HG03095 (cell line): ENCODE measurements around the gene FMN2.
"Not testable (repeated sequence)": the region's sequence is repeated elsewhere in the genome, so short reads cannot be mapped to it uniquely, and the experiment has no call there.

Experiments used
- ATAC-seq: cut with Tn5 transposase; IDR thresholded peaks from one replicate; pipeline ENCODE4 v1.9.1; 2021; ENCODE audit warnings: moderate library complexity; ENCODE audit not compliant: unreplicated experiment

Gene FMN2

DNA sequence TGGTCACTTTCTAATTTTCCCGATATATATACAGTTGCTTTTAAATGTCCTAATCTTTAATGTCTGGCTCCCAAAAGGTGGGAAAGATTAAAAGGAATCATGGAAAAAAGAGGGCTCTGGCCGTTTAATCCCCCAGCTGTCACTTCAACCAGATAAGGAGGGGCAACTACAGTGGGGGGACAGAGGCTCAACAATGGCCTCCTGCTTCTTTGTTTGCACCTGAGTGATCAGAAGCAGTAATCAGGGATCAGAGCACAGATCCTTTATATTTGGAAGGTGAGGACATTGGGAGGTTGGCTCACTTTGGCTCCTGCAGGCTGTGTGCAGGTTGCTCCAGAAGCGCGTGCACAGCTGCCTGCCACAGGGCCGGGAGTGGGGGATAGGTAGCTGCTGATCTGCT lies 212.8 kb downstream of the FMN2 start:
- ATAC-seq: no peak

DNA sequence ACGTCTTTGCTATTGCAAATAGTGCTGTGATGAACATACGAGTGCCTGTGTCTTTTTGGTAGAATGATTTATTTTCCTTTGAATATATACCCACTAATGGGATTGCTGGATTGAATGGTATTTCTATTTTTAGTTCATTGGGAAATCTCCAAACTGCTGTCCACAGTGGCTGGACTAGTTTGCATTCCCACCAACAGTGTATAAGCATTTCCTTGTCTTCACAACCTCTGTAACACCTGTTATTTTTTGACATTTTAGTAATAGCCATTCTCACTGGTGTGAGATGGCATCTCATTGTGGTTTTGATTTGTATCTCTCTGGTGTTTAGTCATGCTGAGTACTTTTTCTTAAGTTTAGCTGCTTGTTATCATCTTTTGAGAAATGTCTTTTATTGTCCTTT lies 215.0 kb downstream of the FMN2 start:
- no peak for ATAC-seq

DNA sequence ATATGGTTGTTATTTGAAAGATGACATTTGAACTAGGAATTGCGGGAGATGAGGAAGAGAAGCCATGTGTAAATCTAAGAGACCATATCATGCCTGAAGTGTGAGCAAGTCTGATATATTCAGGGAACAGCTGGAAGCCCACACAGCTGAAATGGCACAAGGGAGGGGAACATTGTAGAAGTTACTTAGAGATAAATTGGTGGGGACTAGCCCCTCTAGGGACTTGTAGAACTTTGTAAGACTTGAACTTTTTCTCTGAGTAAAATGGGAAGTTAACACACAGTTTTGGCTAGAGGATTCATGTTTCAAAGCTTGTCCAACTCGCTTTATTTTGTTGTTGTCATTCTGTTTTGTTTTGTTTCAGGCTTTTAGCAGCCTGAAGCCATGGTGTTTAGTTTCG lies 216.4 kb downstream of the FMN2 start:
- no peak for ATAC-seq

DNA sequence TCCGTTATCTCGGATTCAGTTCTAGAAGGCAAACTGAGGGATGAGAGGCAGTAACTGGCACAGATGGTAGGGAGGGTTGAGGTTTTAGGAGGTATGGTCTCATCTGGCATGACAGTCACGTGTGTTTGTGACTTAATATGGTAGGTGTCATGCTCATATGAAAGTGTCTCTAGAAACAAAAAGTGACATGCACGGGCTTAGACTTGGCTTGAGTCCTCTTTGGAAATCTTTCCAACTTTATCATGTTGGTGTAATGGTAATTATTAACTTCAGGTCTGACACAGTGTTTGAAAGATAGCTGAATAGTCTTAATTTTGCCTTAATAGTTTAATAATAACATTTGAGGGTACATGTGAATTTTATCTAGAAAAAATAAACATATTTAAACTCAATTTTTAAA lies 218.1 kb downstream of the FMN2 start:
- ATAC-seq: no peak

DNA sequence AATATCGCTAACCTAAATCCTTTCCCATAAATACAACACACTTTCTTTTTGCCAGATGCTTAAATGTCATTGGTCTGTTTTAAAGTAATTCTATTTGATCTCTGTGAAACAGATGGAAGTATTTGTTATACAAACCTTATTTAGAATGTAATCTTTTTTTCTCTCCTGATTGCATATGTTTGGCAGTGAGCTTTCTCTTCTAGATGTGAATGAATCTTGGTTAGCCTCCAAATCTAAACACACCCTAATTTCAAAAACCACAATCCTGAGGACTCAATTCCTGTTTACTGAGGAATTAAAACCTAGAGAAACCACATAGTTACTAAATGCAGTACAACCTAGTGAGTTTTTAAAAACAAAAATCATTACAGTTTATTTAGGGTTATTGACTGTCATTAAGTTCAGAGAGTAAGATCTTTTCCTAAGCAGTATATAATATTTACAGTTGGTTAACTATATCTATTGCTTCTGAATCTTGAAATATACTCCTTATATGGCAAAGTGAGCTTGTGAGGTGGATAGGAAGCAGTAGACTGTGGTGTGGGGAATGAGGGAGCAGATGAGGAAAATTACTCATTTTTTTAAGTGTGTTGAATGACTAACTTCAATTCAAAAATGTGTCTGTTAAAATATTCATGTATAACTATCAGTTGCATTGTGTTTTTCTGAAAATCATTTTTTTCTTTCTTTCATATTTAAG lies 218.7 kb downstream of the FMN2 start:
- ATAC-seq: no peak

DNA sequence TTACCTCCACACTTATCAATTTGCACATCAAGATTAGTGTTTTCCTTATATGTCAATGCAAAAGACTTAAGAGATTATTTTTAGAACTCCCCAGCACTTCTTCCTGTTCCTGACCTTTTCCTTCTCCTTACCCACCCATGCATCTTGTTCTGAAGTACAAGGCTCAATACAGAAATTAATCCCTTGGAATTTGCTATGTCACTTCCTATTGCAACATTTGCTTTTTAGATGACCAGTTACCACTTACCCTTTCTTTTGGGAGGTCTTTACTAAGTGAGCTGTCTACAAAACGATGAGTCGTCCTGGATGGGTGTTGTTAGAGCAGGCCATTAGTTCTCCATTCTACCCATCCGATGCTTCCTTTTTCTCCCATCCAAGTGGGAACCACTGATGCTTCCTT lies 221.2 kb downstream of the FMN2 start:
- no peak for ATAC-seq

DNA sequence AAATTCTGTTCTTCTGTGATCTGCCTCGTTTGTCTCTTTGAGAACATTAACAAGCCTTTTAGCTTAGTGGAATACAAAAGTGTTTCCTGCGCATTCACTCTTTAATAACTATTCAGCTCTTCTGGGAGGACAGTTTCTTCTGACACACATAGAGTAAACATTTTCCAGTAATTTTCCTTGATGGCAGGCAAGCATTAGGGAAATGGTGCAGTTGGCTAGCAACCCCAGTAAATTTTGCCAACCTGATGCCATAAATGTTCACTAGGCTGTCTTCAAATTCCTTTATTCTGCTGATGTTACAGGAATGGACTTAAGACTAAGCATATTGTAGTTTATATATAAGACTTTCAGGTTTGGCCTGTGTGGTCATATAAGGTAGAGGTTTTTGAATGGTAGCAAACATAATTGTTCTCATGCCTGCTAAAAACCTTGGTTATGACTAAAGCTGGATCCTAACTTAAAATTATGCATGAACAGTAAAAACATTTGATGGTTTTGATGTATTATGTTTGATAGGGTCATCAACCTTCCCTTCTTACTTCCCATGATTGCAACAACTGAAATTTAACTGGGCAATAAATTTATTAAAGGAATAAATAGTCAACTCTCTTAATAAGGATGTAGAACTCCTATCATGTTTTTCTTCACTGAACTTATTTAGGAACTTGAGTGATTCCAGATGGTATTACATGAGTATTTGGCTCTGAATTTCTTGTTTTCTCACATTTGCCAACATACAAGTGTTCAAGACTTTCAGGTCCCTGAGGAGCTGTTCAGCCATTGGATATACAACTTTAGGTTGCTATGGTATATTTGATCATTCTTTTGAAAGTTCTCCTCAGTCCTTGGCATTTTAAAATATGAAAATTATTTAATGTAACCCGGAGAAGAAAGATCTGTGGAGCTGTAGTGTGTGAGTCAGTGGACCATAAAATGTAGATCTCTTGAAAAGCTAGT lies 223.4 kb downstream of the FMN2 start:
- no peak for ATAC-seq

DNA sequence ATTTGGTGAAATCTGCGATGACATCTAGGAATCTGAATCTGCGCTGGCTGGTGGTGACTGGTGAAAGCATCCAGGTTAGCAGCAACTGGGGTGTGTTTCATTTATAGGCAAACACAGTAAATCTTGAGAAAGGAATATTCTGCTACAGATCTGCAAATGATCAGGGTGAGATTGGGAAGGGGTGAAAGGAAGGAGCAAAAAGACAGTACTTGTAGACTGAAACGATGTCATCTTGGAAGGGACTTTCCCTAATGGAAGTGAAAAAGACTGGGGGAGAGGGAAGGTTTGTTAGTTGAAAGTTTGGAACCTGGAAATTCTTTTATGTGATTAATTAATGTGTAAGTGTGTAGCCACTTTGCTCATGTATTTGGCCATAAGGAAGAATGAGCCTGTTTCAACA lies 228.3 kb downstream of the FMN2 start:
- ATAC-seq: no peak

DNA sequence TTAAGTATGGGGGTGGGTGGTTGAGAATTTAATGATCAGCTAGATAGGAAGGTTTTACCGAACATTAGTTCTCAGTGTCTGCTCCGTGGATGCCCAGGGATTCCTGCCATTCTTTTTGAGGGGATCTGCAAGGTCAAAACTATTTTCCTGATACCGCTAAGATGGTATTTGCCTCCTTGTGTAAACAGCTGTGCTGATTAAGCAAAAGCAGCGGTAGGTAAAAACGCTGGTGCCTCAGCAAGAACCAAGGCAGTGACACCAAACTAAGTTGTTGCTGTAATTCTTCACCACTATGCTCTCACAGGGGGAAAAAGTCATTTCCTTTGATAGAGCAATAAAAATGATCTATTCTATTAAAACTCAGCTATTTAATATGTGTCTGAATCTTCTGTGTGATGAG lies 229.0 kb downstream of the FMN2 start:
- ATAC-seq: no peak

DNA sequence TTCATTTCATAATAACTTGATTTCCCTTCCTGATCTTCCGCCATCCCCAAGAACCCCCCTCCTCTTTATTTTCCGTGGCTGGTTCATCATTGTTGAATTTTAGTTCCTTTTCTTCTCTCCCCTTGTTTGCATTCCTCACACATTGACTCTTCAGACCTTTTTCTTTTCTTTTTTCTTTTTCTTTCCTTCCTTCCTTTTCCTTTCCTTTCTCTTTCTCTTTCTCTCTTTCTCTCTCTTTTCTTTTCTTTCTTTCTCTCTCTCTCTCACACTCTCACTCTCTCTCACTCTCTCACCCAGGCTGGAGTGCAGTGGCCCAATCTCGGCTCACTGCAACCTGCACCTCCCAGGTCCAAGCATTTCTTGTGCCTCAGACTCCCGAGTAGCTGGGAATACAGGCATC lies 231.3 kb downstream of the FMN2 start:
- ATAC-seq: no peak

DNA sequence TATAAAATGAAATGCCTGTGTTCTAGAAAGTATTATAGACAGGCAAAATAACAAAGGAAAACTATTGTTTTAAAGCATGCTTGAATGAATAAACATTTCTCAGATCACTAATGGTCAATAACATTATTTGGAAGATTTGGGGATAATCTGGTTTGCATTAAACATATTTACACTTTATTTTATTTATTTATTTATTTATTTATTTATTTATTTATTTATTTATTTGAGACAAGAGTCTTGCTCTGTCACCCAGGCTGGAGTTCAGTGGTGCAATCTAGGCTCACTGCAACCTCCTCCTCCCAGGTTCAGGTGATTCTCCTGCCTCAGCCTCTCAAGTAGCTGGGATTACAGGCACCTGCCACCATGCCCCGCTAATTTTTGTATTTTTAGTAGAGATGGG lies 236.7 kb downstream of the FMN2 start:
- not testable (repeated sequence) for ATAC-seq

DNA sequence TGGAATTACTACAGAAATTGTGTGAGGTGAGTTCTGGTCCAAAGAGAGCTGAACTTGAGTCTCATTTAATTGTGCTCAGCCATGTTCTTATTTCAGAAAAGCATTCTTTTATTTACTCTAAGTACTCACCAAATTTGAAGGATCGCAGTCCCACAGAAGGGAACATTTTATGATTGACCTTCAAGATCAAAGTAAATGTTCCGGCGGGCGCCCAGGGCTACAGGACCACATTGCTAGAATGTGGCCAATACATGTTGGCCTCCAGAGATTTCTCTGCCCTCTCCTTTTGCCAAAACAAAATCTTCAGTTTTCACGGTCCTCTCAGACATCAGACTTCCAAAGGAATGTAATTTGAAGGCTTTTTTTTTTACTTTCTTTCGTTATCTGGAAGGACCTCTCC lies 237.8 kb downstream of the FMN2 start:
- no peak for ATAC-seq

DNA sequence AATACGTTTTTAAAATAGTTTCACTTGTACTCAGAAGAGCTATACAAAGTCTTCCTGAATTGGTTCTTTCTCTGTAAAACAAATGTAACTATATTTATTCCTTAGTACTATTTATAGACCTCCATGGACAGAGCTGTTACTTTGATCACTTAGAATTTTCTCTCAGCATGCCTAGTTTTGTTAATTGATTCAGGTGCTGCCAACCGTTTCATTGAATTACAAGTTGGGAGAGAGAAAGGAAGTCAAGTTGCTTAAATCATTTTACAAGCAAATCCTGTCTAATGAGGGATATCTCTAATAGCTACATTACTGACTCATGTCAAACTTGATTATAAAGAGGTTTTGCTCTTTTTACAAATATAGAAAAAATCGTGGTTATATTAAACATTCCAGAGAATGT lies 241.0 kb downstream of the FMN2 start:
- ATAC-seq: no peak

DNA sequence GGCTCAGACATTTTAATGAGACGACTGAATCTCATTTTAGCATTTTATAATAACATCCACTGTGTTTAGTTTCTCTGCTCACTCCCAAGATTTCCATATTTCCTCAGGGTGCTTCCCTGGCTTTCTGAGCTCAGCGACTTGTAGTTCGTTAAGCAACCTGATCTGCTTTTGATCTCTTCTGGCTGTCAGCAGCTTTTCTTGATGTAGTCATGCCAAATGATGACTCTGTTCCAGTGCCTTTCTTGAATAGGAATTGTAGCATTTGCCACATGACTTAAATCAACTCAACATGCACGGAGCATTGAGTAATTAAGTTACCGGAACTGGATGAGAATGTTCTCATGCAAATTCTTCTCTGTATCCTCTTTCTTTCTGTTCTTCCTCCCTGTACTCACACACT lies 246.1 kb downstream of the FMN2 start:
- no peak for ATAC-seq

DNA sequence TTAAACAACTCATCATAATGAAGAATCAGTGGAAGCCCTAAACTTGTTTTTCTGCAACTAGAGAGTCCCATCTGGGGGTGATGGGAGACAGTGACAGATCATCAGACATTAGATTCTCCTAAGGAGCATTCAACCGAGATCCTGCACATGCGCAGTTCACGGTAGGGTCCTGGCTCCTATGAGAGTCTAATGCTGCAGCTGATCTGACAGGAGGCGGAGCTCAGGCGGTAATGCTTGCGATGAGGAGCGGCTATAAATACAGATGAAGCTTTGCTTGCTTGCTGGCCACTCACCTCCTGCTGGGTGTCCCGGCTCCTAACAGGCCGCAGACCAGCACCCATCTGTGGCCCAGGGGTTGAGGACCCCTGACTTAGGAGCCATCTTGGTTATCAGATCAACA lies 247.2 kb downstream of the FMN2 start:
- ATAC-seq: no peak

DNA sequence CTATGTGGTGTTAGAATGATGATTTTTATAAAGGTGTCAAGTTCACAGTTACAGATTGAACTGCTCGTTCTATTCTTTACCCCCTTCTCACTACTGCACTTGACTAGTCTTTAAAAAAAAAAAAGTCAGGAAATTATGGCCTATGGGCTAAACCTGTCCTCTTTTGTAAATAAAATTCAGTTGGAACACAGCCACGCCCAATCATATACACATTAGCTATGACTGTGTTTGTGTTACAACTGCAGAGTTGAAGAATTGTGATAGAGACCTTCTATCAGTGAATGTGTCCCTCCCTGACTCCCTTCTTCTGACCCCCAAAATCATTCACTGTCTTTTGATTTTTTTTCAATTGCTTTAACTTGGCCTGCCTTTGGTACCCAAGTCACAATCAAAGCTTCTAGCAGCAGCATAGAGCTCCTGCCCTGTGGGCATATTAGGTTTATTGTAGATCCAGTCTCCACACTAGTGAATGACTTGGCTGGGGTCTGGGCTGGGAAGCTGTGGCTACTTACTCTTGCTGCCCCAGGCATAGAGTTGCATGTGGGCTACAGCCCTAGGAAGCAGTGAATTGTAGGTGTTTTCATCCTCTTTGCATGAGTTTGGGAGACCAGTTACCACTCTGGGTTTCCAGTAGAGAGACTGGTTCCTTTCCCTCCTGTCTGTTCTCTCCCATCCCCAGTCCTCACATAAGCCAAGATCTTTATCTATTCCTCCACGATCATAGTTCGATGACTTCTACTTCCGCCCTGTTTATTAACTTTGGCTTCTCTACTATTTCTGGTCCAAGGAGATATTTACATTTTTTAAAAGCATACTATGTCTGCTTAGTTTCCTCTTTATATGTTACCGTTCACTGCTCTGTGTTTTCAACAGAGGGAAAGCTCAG lies 249.9 kb downstream of the FMN2 start:
- ATAC-seq: no peak

DNA sequence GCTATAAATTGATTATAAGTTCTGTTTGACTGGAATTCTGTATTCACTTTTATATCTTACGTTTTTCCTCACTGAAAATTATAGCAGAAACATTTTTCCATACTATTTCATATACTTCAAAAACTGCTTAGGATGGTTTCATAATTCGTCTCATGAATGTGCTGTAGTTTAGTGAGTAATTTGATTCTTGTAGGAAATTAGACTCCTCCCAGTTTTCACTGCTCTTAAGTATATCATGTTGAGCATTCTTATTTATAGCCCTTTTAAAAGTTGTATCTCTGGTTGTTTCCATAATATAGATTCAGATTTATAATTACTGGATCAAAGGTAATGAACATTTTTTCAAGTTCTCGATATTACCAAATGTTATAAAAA lies 250.6 kb downstream of the FMN2 start:
- no peak for ATAC-seq

DNA sequence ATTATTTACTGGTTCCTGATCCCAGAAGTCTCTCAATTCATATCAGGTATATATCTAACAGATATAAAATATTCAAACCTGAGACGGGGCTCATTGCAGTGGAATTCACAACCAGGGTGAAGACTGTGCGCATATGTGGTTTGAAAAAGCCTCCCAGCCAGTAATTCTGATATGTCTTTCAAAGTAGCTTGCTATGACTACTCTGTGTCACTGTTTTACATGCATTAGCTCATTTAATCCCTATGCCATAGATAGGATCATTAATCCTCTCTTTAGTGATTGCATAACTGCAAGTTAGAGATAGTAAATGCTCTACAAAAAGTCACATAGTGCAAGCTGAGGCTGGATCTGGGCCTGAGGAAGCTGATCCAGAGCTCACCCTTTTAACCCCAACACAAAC lies 251.4 kb downstream of the FMN2 start:
- no peak for ATAC-seq

DNA sequence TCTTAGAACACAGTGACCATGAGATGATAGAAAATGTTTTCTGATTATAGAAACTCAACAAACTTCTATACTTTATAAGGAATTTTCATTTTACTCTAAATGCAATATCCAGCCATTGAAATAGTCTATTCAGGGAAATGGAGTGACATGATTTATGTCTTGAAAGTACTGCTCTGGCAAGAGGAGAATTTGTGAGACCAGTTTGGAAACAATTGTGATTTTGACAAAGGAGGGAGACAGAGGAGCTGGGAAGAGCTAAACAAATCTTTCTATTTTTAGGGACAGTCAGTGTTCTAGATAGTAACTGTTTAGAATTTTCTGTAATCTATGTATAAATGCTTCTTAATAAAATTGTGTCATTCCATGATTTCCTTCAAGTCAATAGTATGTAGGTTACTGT lies 252.3 kb downstream of the FMN2 start:
- no peak for ATAC-seq

DNA sequence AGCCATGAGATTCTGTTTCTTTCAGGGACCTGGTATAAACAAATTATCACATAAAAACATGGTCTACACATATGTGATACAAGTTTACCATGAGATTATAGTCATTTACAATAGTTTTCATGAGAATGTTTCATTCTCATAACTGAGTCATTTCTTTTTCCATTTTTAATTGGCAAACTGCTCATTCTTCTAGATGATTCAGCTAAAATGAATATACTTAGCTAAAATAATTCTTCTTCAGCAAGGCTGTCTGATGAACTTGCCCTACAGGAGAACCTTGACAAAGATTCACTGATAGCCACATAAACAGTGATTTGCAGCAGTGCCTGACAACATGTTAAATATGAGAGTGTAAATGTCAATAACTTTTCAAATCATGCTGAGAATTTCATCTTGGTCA lies 253.2 kb downstream of the FMN2 start:
- ATAC-seq: no peak

DNA sequence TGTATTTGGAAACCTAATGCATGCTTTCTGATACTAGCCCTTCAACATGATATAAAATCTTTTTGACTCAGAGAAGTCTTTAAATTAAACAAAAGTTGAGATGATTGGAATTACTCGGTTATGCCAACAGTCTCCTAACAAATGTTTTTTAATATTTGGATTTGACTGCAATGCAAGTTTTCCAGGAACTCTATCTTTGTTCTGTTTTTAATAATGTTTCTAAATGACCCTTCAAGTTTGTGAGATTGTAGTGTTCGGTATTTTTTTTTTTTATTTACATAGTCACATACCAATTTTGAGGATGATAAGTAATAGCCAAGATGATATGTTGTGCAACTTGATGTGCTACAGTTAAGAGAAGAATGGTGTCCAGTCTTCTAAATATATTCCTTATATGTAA lies 258.0 kb downstream of the FMN2 start:
- no peak for ATAC-seq
